ENCODE results near the gene RELT.

RELT gene

DNA sequence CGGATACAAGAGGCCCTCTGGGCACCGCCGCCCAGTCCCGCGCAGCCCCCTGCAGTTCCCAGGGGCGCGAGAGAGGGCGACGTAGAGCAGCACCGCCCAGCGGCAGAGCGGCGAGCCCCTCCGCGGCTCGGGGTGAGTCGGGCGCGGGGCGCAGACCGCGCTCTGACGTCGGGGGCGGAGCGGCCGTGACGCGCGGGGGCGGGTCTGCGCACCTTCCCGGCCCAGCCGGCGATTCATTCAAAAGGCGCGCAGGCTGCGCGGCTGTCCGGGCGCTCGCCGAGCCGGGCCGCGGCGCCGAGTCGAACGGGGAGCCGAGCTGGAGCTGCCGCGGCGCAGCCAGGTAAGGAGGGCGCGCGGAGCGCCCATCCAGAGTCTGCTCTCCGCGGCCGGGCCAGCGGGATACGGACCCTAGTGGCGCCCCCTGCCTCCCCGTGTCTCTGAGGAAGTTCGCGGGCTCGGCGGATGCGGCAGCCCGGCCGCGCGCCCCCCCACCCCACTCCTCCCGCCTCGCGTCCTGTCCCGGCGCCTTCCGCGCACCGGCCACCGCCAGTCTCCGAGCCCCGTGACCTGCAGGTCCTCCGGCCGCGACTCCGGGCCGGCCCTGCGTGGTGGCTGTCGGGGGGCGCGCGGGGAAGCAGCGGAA lies at the start of gene RELT:
TSS of gene RELT (plus strand) at position 240 of the 643 bp plus-strand sequence. CDS start 12,738 bp downstream, outside the sequence.
- peak; percentile 96 for DNase-seq

- DNase-seq = no peak
Measured at GRCh38 chr11:73326929-73327811, 49.0 kb upstream of the RELT start.

GRCh38 chr11:73327812-73328364 lies 48.3 kb upstream of the RELT start:
- no peak for DNase-seq

DNA sequence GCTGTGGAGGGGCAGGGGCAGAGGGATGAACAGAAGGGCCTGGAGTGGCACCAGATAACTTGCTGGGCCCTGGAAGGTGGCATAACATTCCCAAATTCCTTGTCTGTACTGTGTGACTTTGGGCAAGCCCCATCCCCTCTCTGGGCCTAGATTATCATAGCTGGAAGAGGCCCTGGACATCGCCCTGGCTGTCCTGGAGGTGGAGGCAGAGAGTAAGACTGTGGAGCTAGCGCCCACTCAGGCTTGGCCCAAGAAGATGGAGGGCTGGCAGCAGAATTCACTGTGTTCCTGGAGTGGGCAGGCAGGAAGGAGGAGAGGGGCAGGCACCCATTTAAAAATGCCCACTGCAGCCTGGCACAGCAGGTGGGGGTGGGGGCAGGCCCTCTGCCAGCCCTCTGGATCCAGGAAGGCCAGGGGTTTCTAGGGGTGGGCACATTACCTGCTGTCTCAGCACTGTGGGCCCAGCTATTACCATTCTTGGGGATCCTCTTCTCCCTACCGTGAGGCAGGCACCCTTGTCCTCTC lies 45.6 kb upstream of the RELT start:
- DNase-seq = no peak

DNA sequence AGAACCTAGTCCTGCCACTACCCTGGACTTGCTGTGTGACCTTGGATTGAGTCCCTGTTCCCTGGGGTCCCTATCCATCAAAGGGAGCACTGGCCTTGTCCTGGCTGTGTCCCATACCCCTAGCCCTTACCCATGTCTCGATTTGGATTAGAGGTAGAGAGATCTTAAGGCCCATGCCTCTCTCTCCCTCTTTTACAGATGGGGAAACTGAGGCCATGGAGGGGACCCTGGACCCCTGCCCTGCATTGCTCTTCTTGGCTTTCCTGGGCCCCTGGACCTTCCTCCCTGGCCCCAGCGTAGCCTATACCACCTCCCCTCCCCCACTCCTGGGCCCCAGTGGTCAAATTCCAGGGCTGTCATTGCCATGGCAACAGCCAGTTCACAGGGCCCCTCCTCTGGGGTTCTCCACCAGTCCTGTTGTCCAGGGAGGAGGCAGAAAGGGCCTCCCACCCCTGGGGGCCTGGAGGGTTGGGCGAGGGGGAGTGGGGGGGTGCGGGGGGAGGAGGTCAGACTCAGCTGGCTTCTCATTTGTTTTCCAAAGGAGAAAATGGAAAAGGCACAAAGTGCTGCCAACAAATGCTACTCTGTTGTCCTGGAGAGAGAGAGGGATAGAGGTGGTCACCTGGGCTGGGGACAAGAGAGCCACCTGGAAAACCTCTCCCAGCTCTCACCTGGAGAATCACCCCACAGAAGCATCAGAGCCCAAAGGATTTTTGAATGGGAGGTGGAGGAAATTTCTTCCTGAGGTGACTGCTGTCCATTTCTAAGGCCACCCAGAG lies 44.9 kb upstream of the RELT start:
- no peak for DNase-seq

- no peak for DNase-seq
Measured at GRCh38 chr11:73333173-73333572, 43.0 kb upstream of the RELT start.

DNA sequence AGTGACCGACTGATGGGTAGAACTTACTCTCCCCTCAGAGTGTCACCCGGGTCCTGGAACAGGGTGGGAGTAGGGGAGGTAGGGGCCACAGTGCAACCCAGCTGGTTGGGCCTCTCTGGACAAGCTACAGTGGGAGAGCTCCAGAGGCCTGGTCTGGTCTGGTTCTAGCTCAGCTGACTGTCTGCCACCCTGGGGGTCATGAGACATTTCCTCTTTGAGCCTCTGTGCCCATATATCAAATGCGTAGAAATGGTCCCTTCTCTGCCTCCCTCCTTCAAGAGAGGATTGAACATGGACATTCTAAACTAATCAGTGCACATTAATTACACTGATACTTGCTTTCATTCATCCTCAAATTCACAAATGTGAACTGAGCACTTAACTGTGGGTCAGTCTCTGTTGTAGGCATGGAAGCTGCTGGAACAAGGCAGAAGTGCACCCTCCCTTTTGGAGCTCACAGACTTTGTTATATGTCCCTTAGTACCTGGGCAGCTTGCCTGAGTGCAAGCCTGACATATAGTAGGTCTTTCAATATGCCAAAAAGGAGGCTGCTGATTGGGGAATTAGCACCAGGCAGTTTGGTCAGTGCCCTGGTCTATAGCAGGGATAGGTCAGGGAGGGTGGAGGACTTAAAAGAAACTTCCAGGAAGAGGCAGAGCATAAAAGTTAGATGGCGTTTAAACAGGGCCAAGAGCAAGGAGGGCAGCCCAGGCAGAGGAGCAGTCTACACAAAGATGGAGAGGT lies 42.4 kb upstream of the RELT start:
- DNase-seq = no peak

GRCh38 chr11:73334384-73335203 lies 41.6 kb upstream of the RELT start:
- DNase-seq = no peak

DNA sequence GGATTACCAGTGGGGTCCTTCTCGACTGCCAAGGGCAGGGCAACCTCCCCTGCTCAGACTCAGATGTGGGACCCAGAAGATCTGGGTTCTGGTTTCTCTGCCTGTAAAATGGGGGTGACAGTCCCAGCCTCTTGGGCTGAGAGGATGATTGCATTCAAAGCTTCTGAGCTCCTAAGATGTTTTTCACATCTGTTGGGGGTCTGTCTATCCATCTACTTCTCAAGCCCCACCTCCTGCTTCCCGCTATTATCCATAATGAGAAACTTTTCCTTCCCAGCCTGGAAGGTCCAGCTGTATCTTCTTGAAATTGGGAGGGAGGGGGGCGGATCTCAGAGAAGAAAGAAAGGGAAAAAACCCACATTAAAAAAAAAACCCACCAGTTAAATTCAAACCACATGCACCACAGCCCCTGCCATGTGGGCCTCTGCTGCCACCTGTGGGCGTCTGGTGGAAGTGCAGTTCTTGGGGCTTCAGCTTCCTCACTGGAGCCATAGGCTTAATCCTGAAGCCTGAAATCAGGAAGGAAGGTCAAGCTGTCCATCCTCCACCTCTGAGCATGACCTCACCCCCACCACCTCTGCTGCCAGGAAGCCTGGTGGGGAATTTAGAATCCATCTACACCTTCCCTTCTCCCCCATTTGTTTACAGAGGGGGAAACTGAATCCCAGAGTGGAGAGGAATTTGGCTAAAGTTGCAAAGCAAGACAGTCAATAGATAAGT lies 40.8 kb upstream of the RELT start:
- DNase-seq = peak; percentile 78

- no peak for DNase-seq
Measured at GRCh38 chr11:73337846-73338245, 38.4 kb upstream of the RELT start.

DNA sequence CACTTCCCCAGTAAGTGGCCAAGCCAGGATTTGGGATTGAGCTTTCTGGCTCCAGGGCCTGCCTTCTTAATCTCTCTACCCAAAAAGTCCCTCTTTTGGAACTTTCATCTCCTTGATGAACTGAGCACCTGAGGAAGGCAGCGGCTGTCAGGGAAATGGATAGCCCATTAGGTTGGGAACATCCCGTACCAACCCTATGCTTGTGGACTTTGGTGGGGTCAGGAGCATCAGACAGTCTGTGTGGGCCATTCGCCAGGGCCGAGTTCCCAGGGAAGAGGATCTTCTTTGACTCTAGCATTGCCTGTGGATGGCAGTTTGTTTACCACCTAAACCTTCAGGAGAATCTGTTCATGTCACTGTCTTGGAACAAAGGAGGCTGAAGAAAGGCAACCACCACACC lies 37.9 kb upstream of the RELT start:
- no peak for DNase-seq

GRCh38 chr11:73340164-73340563 lies 36.0 kb upstream of the RELT start:
- no peak for DNase-seq

DNA sequence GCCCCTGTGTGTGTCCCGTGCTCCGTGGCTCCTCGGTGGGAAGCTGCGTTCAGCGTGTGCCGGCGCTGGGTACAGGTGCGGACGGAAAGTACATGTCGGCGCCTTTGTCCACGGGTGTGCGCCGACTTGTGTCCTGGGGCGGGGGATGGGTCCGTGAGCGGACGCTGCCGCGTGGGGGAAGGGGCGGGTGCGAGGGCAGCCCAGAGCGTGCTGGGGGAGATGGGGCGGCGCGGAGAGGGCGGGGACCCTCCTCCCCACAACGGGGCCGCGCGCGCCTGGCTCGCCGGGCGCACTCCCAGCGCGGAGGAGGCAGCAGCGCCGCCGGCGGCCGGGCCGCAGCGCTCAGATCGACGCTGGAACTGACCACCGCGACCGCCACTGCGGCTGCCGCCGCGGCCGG lies 33.6 kb upstream of the RELT start:
- no peak for DNase-seq

- DNase-seq = no peak
Measured at GRCh38 chr11:73343076-73343873, 32.9 kb upstream of the RELT start.

DNA sequence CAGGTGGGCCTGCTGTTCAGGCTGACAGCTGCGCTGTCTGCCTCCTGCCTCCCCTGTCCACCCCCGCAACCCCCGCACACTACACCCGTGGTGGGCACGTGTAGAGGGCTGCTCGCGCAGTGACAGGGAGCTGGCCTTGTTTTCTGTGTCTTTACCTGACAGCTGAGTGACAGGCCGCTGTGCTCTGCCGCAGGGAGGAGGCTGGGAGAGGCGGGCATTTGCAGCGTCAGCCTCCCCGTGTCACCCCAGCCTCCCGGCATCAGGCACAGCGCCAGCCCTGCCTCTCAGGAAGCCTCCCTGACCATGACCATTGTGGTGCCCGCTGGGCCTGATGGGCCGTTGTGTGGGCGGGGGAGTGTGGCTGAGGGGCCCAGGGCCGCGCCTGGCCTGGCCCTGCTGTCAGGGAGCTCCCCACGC lies 32.0 kb upstream of the RELT start:
- DNase-seq = no peak

DNA sequence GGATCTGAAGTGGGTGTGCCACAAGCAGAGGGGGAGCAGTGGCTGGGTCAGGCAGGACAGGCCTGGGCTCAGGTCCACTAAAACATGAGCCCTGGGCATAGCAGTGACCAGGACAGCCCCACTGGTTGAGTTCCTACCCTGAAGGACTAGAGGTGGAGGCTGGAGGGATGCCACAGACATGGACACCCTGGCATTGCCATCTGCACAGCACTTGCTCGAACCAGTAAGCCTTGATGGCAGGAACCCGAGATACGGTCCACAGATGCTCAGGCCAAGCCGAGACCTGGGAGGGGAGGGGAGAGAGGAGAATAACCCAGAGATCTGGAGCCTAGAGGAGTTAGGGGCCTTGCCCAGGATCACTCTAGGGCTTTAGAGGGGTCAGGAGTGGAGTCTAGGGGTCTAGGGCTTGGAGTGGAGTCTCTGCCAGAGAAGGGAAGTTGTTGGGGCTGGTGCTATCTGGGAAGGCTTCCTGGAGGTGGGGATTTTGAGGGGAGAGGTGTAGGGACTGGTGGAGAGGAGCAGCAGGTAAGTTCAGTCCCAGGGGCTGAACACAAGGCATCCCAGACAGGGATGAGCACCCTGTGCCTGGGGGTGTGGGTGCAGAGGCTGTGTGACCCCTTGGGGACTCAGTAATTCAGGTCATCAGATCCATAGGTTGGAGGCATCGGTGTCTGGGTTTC lies 30.6 kb upstream of the RELT start:
- DNase-seq = no peak

GRCh38 chr11:73346186-73346935 lies 29.8 kb upstream of the RELT start:
- DNase-seq = no peak

DNA sequence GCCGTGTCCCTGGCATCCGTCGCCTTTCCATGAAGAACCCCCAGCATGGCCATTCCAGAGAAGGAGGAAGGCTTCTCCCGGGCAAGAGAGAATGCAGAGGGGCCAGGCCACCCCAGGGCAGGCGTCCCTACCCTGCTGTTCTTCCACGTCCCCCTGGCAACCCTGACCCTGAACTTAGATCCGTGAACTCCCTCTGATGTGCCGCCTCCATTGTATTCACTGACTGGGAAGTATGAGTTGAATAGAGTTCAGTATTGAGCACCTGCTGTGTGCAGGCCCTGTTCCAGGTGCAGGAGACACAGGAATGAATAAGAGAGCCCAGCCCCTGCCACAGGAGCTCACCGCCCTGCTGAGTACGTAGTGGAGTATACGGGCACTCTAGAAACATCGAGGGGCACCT lies 29.1 kb upstream of the RELT start:
- DNase-seq = no peak

All from CD4-positive, alpha-beta T cell treated with Interleukin-10 for 1 hour (primary cell).